ENCODE data around the gene IPO7.
"Not testable (repeated sequence)": the region's sequence is repeated elsewhere in the genome, so short reads cannot be mapped to it uniquely, and the experiment has no call there.

IPO7 gene

GRCh38 chr11:9384535-9385326, at the start of gene IPO7:
Gene IPO7 (plus strand): TSS chr11:9384652. CDS start chr11:9384764, 112 bp downstream.
- H3K36me3 ChIP-seq (ENCODE audit: control insufficient read depth, insufficient read depth, low read length, severe bottlenecking) = peaks cover 4% of the 10 kb centered on the region
- H3K4me3 ChIP-seq (ENCODE audit: low read length) = peak within 1 kb of the TSS; percentile 94
- H3K27me3 ChIP-seq (replicated peaks; ENCODE audit: control insufficient read depth, insufficient read depth, low read length) = no peaks in the 10 kb centered on the region
- peaks cover 28% of the 10 kb centered on the region for H3K4me1 ChIP-seq (ENCODE audit: control insufficient read depth, insufficient read depth, low read length)
- peak within 1 kb of the TSS; percentile 99 for H3K9ac ChIP-seq (ENCODE audit: low read length)
- peak; percentile 95 for DNase-seq (ENCODE audit: low read depth)
- no peaks in the 10 kb centered on the region for H3K9me3 ChIP-seq (ENCODE audit: control insufficient read depth, low read length)

DNA sequence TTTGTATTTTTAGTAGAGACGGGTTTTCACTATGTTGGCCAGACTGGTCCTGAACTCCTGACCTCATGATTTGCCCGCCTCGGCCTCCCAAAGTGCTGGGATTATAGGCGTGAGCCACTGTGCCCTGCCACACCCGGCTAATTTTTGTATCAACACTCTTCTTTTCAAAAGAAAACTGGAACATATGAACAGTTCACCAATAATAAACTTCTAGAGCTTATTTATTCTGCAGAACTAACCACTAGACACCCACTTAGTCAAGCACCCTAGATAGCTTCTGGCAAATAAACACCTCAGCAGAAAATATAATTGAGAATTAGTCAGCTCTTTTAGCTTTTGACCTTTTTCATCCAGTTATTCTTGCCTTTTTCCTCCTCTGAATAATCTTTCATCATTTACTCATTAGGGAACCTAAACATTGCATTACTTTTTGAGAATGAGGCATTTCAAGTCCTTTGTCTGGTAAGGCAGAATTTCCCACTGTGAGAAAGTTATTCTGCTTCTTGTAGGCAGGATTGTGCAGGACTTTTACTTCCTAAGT, 42.7 kb upstream of the IPO7 start:
- H3K9me3 ChIP-seq (ENCODE audit: control insufficient read depth, low read length) = no peaks in the 10 kb centered on the region
- peaks cover 6% of the 10 kb centered on the region for H3K4me1 ChIP-seq (ENCODE audit: control insufficient read depth, insufficient read depth, low read length)
- no peaks in the 10 kb centered on the region for H3K27me3 ChIP-seq (replicated peaks; ENCODE audit: control insufficient read depth, insufficient read depth, low read length)
- no peak overlapping the region for H3K4me3 ChIP-seq (ENCODE audit: low read length)
- H3K9ac ChIP-seq (ENCODE audit: low read length) = no peak overlapping the region
- no peaks in the 10 kb centered on the region for H3K36me3 ChIP-seq (ENCODE audit: control insufficient read depth, insufficient read depth, low read length, severe bottlenecking)
- no peak for DNase-seq (ENCODE audit: low read depth)

DNA sequence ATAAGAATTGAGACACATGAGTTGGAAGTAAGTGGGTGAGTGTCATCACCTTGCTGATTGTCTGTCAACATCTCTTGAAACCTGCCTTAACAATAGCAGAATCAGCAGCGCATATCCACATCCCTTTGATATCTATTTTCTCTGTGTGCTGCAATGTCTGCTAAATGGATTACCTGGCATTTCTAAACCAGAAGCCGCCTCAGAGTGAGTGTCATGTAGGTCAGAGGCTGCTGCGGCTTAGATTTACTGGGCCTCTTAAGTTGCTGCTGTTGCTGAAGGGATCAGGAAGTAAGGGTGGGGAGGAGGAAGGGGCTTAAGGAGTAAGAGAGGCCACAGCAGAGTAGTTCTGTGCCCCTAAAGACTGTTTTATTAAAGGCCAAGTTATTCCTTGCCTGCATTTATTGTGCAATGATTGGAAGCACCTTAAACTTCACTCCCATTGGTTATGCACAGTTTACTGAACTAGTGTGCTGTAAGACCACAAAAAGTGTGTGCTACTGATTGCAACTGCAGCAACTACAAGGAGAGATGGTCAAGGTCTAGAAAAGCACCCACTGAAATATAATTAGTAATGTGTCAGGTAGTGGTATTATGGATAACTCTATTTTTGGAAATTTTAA, 40.3 kb upstream of the IPO7 start:
- Histone ChIP-seq H3K9me3 (ENCODE audit: control insufficient read depth, low read length) (no peaks in the 10 kb centered on the region), H3K4me1 (ENCODE audit: control insufficient read depth, insufficient read depth, low read length) (peaks cover 6% of the 10 kb centered on the region), H3K9ac (ENCODE audit: low read length) (no peak overlapping the region), H3K27me3 (replicated peaks; ENCODE audit: control insufficient read depth, insufficient read depth, low read length) (no peaks in the 10 kb centered on the region), H3K36me3 (ENCODE audit: control insufficient read depth, insufficient read depth, low read length, severe bottlenecking) (no peaks in the 10 kb centered on the region), H3K4me3 (ENCODE audit: low read length) (no peak overlapping the region)
- no peak for DNase-seq (ENCODE audit: low read depth)

GRCh38 chr11:9347100-9347499, 37.4 kb upstream of the IPO7 start:
- no peak for DNase-seq (ENCODE audit: low read depth)
- no peaks in the 10 kb centered on the region for H3K36me3 ChIP-seq (ENCODE audit: control insufficient read depth, insufficient read depth, low read length, severe bottlenecking)
- H3K9me3 ChIP-seq (ENCODE audit: control insufficient read depth, low read length) = no peaks in the 10 kb centered on the region
- H3K4me3 ChIP-seq (ENCODE audit: low read length) = no peak overlapping the region
- H3K4me1 ChIP-seq (ENCODE audit: control insufficient read depth, insufficient read depth, low read length) = peaks cover 3% of the 10 kb centered on the region
- H3K27me3 ChIP-seq (replicated peaks; ENCODE audit: control insufficient read depth, insufficient read depth, low read length) = no peaks in the 10 kb centered on the region
- H3K9ac ChIP-seq (ENCODE audit: low read length) = no peak overlapping the region

DNA sequence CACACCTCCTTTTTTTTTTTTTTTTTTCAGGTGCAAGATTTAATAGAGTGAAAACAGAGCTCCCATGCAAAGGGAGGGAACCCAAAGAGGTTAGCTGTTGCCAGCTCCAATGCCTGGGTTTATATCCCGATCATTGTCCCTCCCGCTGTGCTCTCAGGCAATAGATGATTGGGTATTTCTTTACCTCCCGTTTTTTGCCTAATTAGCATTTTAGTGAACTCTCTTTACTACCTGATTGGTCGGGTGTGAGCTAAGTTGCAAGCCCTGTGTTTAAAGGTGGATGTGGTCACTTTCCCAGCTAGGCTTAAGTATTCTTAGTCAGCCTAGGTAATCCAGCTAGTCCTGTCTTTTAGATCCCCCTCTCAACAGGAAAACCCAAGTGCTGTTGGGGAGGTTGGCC, 36.7 kb upstream of the IPO7 start:
- H3K4me1 ChIP-seq (ENCODE audit: control insufficient read depth, insufficient read depth, low read length); H3K27me3 ChIP-seq (replicated peaks; ENCODE audit: control insufficient read depth, insufficient read depth, low read length); H3K9me3 ChIP-seq (ENCODE audit: control insufficient read depth, low read length); H3K36me3 ChIP-seq (ENCODE audit: control insufficient read depth, insufficient read depth, low read length, severe bottlenecking); DNase-seq (ENCODE audit: low read depth); H3K9ac ChIP-seq (ENCODE audit: low read length); H3K4me3 ChIP-seq (ENCODE audit: low read length): not testable (repeated sequence)

DNA sequence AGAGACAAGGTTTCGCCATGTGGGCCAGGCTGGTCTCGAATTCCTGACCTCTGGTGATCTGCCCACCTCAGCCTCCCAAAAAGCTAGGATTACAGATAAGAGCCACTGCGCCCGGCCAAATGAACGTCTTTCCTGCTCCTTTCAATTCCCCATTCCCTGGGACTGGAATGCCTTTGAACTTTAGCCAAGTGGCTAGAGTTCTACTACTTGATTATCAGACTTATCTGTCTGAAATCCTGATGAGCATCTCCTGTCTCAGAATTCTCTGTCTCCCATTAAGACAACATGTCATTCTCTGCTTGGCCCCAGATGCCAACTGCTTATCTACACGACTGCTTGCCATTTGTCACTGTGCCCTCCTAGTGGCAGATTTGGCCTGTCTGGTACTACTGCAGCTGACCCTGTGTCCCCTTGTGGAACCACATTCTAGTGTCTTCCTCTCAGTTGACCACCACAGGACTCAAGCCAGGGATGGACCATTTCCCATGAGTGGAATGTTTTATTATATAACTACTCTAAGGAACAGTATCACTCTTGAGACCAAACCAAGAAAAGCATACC, 33.1 kb upstream of the IPO7 start:
- DNase-seq (ENCODE audit: low read depth) = no peak
- no peaks in the 10 kb centered on the region for H3K9me3 ChIP-seq (ENCODE audit: control insufficient read depth, low read length)
- no peak overlapping the region for H3K4me3 ChIP-seq (ENCODE audit: low read length)
- no peaks in the 10 kb centered on the region for H3K27me3 ChIP-seq (replicated peaks; ENCODE audit: control insufficient read depth, insufficient read depth, low read length)
- no peak overlapping the region for H3K9ac ChIP-seq (ENCODE audit: low read length)
- H3K36me3 ChIP-seq (ENCODE audit: control insufficient read depth, insufficient read depth, low read length, severe bottlenecking) = no peaks in the 10 kb centered on the region
- peaks cover 4% of the 10 kb centered on the region for H3K4me1 ChIP-seq (ENCODE audit: control insufficient read depth, insufficient read depth, low read length)

GRCh38 chr11:9357041-9357440, 27.4 kb upstream of the IPO7 start:
- H3K4me1 ChIP-seq (ENCODE audit: control insufficient read depth, insufficient read depth, low read length) = peaks cover 3% of the 10 kb centered on the region
- no peaks in the 10 kb centered on the region for H3K27me3 ChIP-seq (replicated peaks; ENCODE audit: control insufficient read depth, insufficient read depth, low read length)
- no peak overlapping the region for H3K4me3 ChIP-seq (ENCODE audit: low read length)
- no peak for DNase-seq (ENCODE audit: low read depth)
- no peaks in the 10 kb centered on the region for H3K36me3 ChIP-seq (ENCODE audit: control insufficient read depth, insufficient read depth, low read length, severe bottlenecking)
- H3K9ac ChIP-seq (ENCODE audit: low read length) = no peak overlapping the region
- no peaks in the 10 kb centered on the region for H3K9me3 ChIP-seq (ENCODE audit: control insufficient read depth, low read length)

DNA sequence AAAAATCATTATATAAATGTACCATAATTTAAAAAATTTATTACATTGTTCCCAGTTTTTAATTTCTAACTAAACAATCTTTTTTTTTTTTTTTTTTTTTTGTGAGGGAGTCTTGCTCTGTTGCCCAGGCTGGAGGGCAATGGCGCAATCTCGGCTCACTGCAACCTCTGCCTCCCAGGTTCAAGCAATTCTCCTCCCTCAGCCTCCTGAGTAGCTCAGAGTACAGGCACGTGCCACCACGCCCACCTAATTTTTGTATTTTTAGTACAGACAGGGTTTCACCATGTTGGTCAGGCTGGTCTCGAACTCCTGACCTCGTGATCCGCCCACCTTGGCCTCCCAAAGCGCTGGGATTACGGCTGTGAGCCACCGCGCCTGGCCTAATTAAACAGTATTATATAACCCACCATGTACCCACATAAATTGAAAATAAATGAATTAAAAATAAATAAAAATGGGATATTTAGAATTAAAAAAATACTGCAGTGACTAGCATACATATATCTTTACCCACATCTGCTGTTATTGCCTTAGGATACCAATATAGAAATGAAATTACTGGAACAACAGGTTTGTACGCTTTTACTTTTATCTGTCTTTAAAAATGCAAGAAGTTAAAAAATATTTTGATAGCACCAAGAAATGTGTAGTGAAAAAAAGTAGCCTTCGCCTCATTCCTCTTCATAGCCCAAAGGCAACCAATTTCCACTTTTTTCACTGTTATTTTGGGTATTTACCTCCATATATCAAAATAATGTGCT, 23.4 kb upstream of the IPO7 start:
- not testable (repeated sequence) for H3K9me3 ChIP-seq (ENCODE audit: control insufficient read depth, low read length); H3K36me3 ChIP-seq (ENCODE audit: control insufficient read depth, insufficient read depth, low read length, severe bottlenecking); H3K27me3 ChIP-seq (replicated peaks; ENCODE audit: control insufficient read depth, insufficient read depth, low read length); DNase-seq (ENCODE audit: low read depth); H3K4me3 ChIP-seq (ENCODE audit: low read length); H3K9ac ChIP-seq (ENCODE audit: low read length)
- H3K4me1 ChIP-seq (ENCODE audit: control insufficient read depth, insufficient read depth, low read length) = peaks cover 26% of the 10 kb centered on the region

DNA sequence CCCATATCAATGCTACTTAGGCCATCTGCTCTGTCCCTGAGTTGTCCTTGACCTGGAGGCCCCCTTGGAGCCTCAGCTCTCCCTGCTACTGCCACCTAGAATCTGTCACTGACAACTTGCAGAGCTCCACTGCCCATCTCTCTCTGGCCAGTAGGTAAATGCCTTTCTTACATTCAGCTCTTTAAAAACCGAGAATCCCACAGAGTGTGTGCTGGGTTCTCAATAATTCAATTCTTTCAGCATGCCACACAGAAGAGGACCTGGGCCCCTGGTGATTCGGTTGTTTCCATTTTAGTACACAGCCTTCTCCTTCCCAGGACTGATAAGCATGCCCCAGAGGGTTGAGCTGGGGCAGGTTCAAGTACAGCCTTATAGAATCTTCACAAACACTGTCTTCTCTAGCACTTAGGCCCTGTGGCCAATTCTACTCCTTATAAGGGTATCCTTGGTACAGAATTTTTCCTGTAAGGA, 22.0 kb upstream of the IPO7 start:
- no peak for DNase-seq (ENCODE audit: low read depth)
- Histone ChIP-seq H3K4me1 (ENCODE audit: control insufficient read depth, insufficient read depth, low read length) (peaks cover 29% of the 10 kb centered on the region), H3K4me3 (ENCODE audit: low read length) (no peak overlapping the region), H3K9me3 (ENCODE audit: control insufficient read depth, low read length) (no peaks in the 10 kb centered on the region), H3K36me3 (ENCODE audit: control insufficient read depth, insufficient read depth, low read length, severe bottlenecking) (no peaks in the 10 kb centered on the region), H3K9ac (ENCODE audit: low read length) (no peak overlapping the region), H3K27me3 (replicated peaks; ENCODE audit: control insufficient read depth, insufficient read depth, low read length) (no peaks in the 10 kb centered on the region)

- Histone ChIP-seq H3K9me3 (ENCODE audit: control insufficient read depth, low read length) (no peaks in the 10 kb centered on the region), H3K9ac (ENCODE audit: low read length) (peak overlapping the region; percentile 90), H3K4me3 (ENCODE audit: low read length) (peak overlapping the region; percentile 75), H3K27me3 (replicated peaks; ENCODE audit: control insufficient read depth, insufficient read depth, low read length) (no peaks in the 10 kb centered on the region), H3K4me1 (ENCODE audit: control insufficient read depth, insufficient read depth, low read length) (peaks cover 35% of the 10 kb centered on the region), H3K36me3 (ENCODE audit: control insufficient read depth, insufficient read depth, low read length, severe bottlenecking) (no peaks in the 10 kb centered on the region)
- DNase-seq (ENCODE audit: low read depth) = peak; percentile 98
Observed at GRCh38 chr11:9363954-9364912, 20.2 kb upstream of the IPO7 start.

Measured in adipocyte (in vitro differentiated cells).